D721Med (cell line): ENCODE results near the gene AMPD3.

Experiments
- DNase-seq: peaks from one replicate; pipeline ENCODE4 v3.0.0; 2011; ENCODE audit warnings: low spot score; ENCODE audit not compliant: insufficient read length
- FAIRE-seq: peaks from 2 replicates; lab custom pipeline; 2011; peaks lifted over from hg19 to GRCh38; lab: Jason Lieb, UNC
- TF ChIP-seq, protein P1 (sequence below): IDR thresholded peaks from 2 replicates; pipeline ENCODE4 v1.5.1; 2012; ENCODE audit warnings: mild to moderate bottlenecking, control low read depth; ENCODE audit not compliant: insufficient read depth; ENCODE audit errors: missing control alignments

The AMPD3 gene

DNA sequence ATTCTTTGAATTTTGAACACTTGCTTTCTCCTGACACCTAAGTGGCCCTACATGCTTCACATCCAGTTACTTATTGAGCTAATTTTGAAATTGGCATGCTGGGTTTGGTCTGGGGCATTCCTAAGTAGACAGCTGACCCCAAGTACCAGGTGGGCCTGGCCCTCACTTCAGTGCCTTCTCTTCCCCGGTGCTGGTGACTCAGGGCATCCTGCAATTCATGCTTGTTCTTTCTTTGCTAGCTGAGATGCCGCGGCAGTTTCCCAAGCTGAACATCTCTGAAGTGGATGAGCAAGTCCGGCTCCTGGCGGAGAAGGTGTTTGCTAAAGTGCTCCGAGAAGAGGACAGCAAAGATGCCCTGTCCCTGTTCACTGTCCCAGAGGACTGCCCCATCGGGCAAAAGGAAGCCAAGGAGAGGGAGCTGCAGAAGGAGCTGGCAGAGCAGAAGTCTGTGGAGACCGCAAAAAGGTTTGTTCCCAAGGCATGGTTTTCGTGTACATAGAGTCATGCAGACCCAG lies 6.3 kb downstream of the AMPD3 start:
- TF ChIP-seq, protein P1, sequence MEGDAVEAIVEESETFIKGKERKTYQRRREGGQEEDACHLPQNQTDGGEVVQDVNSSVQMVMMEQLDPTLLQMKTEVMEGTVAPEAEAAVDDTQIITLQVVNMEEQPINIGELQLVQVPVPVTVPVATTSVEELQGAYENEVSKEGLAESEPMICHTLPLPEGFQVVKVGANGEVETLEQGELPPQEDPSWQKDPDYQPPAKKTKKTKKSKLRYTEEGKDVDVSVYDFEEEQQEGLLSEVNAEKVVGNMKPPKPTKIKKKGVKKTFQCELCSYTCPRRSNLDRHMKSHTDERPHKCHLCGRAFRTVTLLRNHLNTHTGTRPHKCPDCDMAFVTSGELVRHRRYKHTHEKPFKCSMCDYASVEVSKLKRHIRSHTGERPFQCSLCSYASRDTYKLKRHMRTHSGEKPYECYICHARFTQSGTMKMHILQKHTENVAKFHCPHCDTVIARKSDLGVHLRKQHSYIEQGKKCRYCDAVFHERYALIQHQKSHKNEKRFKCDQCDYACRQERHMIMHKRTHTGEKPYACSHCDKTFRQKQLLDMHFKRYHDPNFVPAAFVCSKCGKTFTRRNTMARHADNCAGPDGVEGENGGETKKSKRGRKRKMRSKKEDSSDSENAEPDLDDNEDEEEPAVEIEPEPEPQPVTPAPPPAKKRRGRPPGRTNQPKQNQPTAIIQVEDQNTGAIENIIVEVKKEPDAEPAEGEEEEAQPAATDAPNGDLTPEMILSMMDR, result no peak
- DNase-seq (no peak), FAIRE-seq (no peak)

DNA sequence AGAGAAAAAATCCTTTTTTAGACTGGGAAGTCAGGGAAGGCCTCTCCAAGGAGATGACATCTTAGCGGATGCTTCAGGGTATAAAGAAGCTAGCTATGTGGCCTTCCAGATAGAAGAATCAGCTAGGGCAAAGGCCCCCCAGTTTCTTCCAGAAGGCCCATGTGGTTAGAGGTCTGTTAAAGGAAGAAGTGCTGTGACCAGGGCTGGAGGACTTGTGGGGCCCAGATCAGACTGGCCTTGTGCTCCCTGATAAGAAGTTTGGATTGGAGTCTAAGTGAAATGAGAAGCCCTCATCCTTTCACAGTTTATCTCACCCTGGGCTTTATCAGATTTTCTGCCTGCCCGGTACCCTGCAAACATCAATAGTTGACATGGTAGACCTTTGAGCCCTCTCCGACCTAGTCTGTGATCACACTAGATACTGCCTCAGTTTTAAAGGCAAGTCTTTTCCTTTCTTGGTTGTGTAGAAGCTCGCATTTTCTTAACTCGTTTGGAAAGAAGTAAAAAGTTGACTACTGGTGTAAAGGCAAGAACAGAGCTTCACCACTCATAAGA lies 7.8 kb downstream of the AMPD3 start:
- no peak for FAIRE-seq

DNA sequence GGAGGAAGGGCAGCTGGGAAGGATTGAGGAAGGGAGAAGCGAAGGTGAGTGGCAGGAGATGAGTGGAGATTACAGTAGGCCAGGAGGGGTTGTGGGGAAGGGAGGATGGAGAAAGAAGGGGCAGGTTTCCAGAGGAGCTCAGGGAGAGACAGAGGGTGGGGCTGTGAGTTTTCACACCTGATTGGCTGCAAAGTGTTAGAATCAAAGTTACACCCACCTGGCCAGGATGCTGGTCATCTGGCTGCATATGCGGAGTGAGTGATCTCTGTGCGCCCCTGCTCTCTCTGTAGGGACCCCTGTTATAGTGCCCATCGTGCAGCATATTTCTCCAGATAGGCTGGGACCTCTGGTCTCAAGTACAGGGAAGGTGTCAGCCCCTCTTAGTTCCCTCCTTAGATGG lies 18.3 kb downstream of the AMPD3 start:
- no peak for DNase-seq
- no peak for FAIRE-seq
- TF ChIP-seq, protein P1, result no peak

More for the DNA sequence above, 7.8 kb downstream of the AMPD3 start:
- no peak for DNase-seq
- TF ChIP-seq, protein P1, result no peak

DNA sequence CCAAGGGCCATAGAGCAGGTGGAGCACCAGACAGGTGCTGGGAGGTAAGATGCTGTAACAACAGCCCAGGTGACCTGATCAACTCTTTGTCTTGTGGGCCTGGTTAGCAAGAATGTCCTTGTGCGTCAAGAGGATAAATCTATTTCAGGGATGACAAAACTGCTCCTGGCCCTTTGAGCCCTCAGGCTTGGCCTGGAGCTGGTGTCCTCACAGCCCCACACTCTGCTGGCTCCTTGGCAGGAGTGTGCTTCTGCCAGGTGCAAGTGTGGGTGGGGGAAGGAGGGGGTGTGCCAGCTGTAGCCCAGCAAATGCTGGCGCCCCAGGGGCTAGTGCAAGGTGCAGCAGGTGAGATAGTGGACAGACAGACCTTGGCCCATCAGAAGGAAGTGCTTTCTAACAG lies 19.5 kb downstream of the AMPD3 start:
- FAIRE-seq (no peak), DNase-seq (no peak)
- TF ChIP-seq, protein P1, result no peak

DNA sequence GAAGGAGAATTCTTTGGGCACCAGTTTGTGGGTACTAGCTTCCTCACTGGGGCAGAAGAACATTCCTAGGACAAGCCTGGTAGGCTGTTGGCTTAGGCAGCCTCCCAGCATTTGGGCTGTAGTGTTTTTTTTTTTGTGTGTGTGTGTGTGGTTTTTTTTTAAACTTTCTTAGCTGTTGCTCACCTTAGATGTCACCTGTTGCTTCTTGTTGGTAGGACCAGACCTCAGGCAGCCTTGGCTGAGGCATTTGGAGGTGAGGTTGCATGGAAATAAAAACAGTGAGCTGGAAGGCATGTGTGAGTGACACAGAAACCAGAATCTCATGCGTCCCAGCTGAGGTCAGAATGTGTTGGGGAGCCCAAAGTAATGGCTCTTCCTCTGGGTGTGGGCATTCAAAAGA lies 21.3 kb downstream of the AMPD3 start:
- TF ChIP-seq, protein P1, result no peak
- no peak for DNase-seq

DNA sequence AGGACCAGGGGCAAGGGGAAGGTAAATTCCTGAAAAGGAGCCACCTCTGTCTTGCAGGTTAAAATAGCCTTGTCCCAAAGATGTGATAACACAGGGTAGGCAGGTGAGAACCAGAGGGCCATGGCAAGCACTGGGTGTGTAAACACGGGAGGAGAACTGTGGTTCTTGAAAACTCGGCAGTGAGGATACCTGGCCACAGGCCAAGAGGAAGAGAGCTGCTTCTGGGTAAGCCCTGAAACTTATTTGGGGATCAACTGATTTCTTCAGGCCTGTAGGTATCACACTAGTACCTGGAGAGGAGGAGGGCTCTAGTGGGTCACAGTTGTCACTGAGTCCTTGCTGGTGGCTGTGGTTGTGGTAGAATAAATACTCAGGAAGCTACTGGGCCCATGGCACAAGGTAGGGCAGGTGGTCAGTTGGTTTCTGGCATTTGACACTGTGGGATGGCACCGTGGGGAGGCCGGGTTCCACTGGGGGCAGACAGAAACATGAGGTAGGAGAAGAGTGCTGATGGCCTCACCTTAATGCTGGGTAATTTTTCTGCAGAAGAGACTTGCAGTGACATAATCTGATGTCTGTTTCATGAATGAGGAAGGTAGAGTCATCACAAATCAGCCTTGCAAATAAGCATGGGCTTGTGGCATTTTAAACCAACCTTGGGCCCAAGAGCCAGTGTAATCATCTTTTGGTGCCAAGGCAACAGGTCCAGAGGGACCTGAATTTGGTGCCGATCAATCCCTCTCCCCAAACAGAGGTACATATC lies 22.0 kb downstream of the AMPD3 start:
- FAIRE-seq (no peak), DNase-seq (no peak)
- TF ChIP-seq, protein P1, result no peak

More for the DNA sequence above, 21.3 kb downstream of the AMPD3 start:
- no peak for FAIRE-seq

DNA sequence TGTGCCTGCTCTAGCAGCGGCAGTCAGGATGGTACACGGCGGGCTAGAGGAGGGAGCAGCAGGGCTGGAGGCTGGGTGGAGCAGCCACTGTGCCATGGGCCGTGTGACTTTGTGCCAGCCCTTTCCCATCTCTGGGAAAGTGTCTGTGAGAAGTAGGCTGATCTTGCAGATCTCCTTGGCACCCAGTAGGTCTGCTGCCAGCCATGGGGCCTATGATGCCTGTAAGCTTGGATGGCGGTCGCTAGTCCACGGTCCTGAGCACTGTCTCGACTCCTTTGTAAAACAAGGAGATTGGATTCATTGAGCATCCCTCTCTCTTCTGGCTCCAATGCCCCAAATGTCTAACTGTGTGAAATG lies 22.6 kb downstream of the AMPD3 start:
- DNase-seq (no peak), FAIRE-seq (no peak)

More for the DNA sequence above, 22.6 kb downstream of the AMPD3 start:
- TF ChIP-seq, protein P1, result no peak
